ENCODE results near the gene ADRA1B. TPM values are rescaled to one million over a fixed set of nuclear protein-coding genes. Genes with fewer than 3 reads are reported as not detected.
A peak's percentile ranks its signal among the peaks of the same experiment; 100 is the strongest.
"Not testable (repeated sequence)": the region's sequence is repeated elsewhere in the genome, so short reads cannot be mapped to it uniquely, and the experiment has no call there.

Gene ADRA1B
- total RNA-seq, 1 donor from 2014 or later: 1.6 TPM

GRCh38 chr5:159956074-159956473, 39.8 kb downstream of the ADRA1B start:
- DNase-seq (ENCODE audit: low spot score) (no peak), ATAC-seq (no peak)
- intact Hi-C loops (cut with DNase I): no loop called here

- DNase-seq (ENCODE audit: low spot score) (no peak), ATAC-seq (no peak)
- intact Hi-C loops (cut with DNase I): no loop called here
Measured at GRCh38 chr5:159961176-159962160, 45.2 kb downstream of the ADRA1B start.

GRCh38 chr5:159962214-159962613, 45.9 kb downstream of the ADRA1B start:
- intact Hi-C loops (cut with DNase I): no loop called here
- DNase-seq (ENCODE audit: low spot score) (no peak), ATAC-seq (no peak)

GRCh38 chr5:159963935-159964334, 47.7 kb downstream of the ADRA1B start:
- DNase-seq (ENCODE audit: low spot score) (no peak), ATAC-seq (no peak)
- intact Hi-C loops (cut with DNase I): no loop called here

- DNase-seq (ENCODE audit: low spot score): peak; percentile 67
- ATAC-seq: peak; percentile 46
- intact Hi-C loops (cut with DNase I): no loop called here
Measured at GRCh38 chr5:159965031-159965837, 49.0 kb downstream of the ADRA1B start.

- DNase-seq (ENCODE audit: low spot score); ATAC-seq; intact Hi-C loops (cut with DNase I): not testable (repeated sequence)
Measured at GRCh38 chr5:159965838-159966128, 49.5 kb downstream of the ADRA1B start.

- DNase-seq (ENCODE audit: low spot score): no peak
- no peak for ATAC-seq
- intact Hi-C loops (cut with DNase I): no loop called here
Measured at GRCh38 chr5:159969966-159970365, 53.7 kb downstream of the ADRA1B start.

GRCh38 chr5:159971038-159971437, 54.8 kb downstream of the ADRA1B start:
- intact Hi-C loops (cut with DNase I): no loop called here
- ATAC-seq (no peak), DNase-seq (ENCODE audit: low spot score) (no peak)

- intact Hi-C loops (cut with DNase I): no loop called here
- DNase-seq (ENCODE audit: low spot score) (no peak), ATAC-seq (no peak)
Measured at GRCh38 chr5:159971514-159971913, 55.2 kb downstream of the ADRA1B start.

- intact Hi-C loops (cut with DNase I): no loop called here
- ATAC-seq (no peak), DNase-seq (ENCODE audit: low spot score) (peak; percentile 30)
Measured at GRCh38 chr5:159971931-159972461, 55.7 kb downstream of the ADRA1B start.

GRCh38 chr5:159972538-159973362, 56.5 kb downstream of the ADRA1B start:
- ATAC-seq (no peak), DNase-seq (ENCODE audit: low spot score) (peak; percentile 45)
- intact Hi-C loops (cut with DNase I): no loop called here

GRCh38 chr5:159975462-159976019, 59.3 kb downstream of the ADRA1B start:
- DNase-seq (ENCODE audit: low spot score) (peak; percentile 22), ATAC-seq (peak; percentile 45)
- intact Hi-C loops (cut with DNase I): no loop called here

- intact Hi-C loops (cut with DNase I): no loop called here
- DNase-seq (ENCODE audit: low spot score) (no peak), ATAC-seq (no peak)
Measured at GRCh38 chr5:159976921-159977320, 60.6 kb downstream of the ADRA1B start.

- no peak for ATAC-seq
- intact Hi-C loops (cut with DNase I): no loop called here
Measured at GRCh38 chr5:159978358-159978757, 62.1 kb downstream of the ADRA1B start.

GRCh38 chr5:159982421-159983173, 66.3 kb downstream of the ADRA1B start:
- intact Hi-C loops (cut with DNase I): no loop called here
- no peak for ATAC-seq

More at GRCh38 chr5:159978358-159978757, 62.1 kb downstream of the ADRA1B start:
- DNase-seq (ENCODE audit: low spot score): peak; percentile 3

GRCh38 chr5:159987031-159987674, 70.9 kb downstream of the ADRA1B start:
- intact Hi-C loops (cut with DNase I): no loop called here
- DNase-seq (ENCODE audit: low spot score) (peak; percentile 76), ATAC-seq (peak; percentile 92)

More at GRCh38 chr5:159982421-159983173, 66.3 kb downstream of the ADRA1B start:
- DNase-seq (ENCODE audit: low spot score): no peak

GRCh38 chr5:159990506-159990905, 74.2 kb downstream of the ADRA1B start:
- intact Hi-C loops (cut with DNase I): no loop called here
- no peak for ATAC-seq
- DNase-seq (ENCODE audit: low spot score): no peak

All from sciatic nerve (tissue), 2 donors.